Skeletal muscle tissue (tissue), 4 donors: ENCODE data around the gene IFT88. TPM values are rescaled to one million over a fixed set of nuclear protein-coding genes. Genes with fewer than 3 reads are reported as not detected.

ENCODE experiments used
- H3K27ac ChIP-seq: one replicate; pipeline ENCODE4 v1.7.0; 2013; ENCODE audit warnings: mild to moderate bottlenecking, low read depth, low read length, inconsistent platforms
- H3K27me3 ChIP-seq, 3 donors: one replicate each; pipeline ENCODE4 v1.7.0; 2013; ENCODE audit warnings: low read length in 3 of 3; ENCODE audit not compliant: control insufficient read depth in 3 of 3, insufficient read depth in 3 of 3
- H3K36me3 ChIP-seq, 3 donors: one replicate each; pipeline ENCODE4 v1.7.0; 2013; ENCODE audit warnings: low read length in 3 of 3; ENCODE audit not compliant: control insufficient read depth in 3 of 3, insufficient read depth in 3 of 3
- H3K4me1 ChIP-seq, 3 donors: one replicate each; pipeline ENCODE4 v1.7.0; 2013; ENCODE audit warnings: low read length in 3 of 3, mild to moderate bottlenecking in 3 of 3; ENCODE audit not compliant: control insufficient read depth in 3 of 3, insufficient read depth in 3 of 3
- H3K4me3 ChIP-seq, 3 donors: one replicate each; pipeline ENCODE4 v1.7.0; 2013; ENCODE audit warnings: low read length in 3 of 3
- H3K9ac ChIP-seq, 3 donors: one replicate each; pipeline ENCODE4 v1.7.0; 2013; ENCODE audit warnings: low read length in 3 of 3, mild to moderate bottlenecking in 3 of 3, moderate library complexity in 2 of 3, low read depth in 1 of 3
- H3K9me3 ChIP-seq, 3 donors: one replicate each; pipeline ENCODE4 v1.7.0; 2013; ENCODE audit warnings: low read length in 3 of 3; ENCODE audit not compliant: control insufficient read depth in 3 of 3
- total RNA-seq: library from RNA; depleted of rRNA; stranded (reverse); fragments of >200 nt; gene quantifications from one replicate; pipeline ENCODE4 v1.2.3, GENCODE V29; 2014
- donor health status: Osteomylitis.

Gene IFT88
- total RNA-seq, 1 donor from 2014 or later, result 14.6 TPM

DNA sequence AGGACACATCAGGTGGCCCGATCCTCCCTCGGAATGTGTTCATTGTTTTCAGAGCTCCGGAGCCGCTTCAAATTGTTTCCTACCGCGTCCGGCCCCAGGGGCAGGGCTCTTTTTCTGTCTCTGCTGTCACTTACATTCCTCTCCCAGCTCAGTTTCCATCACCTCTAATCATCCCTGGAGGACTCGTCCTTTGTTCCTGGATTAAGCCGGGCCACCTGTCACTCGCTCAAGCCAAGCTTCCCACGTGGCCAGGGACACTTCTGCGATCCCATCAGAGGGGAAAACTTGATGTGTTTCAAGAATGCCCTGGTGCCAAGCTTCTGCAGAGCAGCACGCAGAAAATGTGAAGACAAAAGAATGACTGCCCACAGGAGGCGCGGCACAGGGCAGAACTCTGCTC, 150.0 kb downstream of the IFT88 start:
- Histone ChIP-seq H3K4me3 (peak overlapping the region; percentile 67 to 73 (median 71)), H3K4me1 (peaks cover 49 to 58% (median 49%) of the 10 kb centered on the region in 3 donors), H3K27ac (peak overlapping the region; percentile 97), H3K9me3 (no peaks in the 10 kb centered on the region), H3K27me3 (peaks cover 0 to 3% (median 0%) of the 10 kb centered on the region in 3 donors), H3K9ac (peak overlapping the region; percentile 73 to 95 (median 81)), H3K36me3 (peaks cover 0 to 8% (median 7%) of the 10 kb centered on the region in 3 donors)

DNA sequence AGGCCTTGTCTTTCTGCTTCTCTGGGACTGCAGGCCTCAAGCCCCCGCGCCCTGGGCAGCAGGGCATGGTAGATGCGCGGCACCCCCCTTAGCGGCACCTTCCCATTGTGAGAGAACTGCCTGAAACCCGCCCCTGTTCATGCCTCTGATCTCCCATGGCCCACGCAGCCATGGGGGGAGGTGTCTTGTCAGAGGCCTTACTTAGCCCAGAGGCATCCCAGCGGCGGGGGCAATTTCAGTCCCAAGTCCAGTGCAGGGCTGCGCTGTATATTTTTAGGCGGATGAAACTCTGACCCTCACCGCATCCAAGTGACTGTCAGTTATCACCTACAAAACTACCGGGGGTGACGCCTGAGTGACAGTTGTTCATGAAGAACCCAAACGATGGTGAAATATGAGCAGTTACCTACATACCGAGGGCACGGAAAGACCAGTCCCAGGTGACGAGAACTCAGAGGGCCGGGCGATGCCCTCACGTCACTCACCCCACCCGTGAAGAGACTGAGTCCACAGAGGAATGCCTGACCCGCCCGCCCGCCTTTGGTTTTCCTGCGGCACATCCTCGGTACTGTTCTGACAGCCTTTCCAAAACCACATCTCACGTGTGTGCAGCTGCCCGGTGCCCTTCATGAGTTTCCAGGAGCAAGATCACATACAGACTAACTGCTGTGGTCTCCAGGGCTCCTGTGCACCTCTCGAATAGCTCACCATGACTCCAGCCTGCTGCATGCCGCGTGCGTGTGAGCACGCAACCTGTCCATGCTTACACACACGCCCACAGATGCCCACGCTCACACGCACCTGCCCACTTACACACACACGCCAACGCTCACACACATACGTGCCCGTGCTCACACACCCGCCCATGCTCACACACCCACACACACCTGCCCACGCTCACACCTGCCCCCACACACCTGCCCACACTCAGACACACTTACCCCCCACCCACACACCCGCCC, 150.9 kb downstream of the IFT88 start:
- peaks cover 47 to 58% (median 48%) of the 10 kb centered on the region in 3 donors for H3K4me1 ChIP-seq
- H3K27ac ChIP-seq, result peak overlapping the region; percentile 97

DNA sequence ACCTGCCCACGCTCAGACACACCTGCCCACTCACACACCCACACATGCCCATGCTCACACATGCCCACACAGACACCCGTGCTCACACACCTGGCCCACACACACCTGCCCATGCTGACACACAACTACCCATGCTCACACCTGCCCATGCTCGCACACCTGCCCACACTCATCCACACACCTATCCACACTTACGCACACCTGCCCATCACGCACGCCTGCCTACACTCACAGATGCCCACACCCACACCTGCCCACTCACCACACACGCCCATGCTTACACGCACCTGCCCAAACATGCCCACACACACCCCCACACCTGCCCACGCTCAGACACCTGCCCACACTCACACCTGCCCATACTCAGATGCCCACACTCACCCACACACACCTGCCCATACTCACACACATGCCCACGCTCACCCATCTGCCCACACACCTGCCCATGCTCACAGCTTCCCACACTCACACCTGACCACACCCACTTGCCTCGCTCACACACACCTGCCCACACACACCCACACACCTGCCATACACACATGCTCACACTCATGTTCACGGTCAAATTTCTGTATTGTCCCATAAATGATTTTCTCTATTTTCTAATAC, 152.1 kb downstream of the IFT88 start:
- peak overlapping the region; percentile 97 for H3K27ac ChIP-seq
- peak overlapping the region in 2 of 3 donors; percentile 34 to 70 for H3K4me3 ChIP-seq
- H3K36me3 ChIP-seq, result peaks cover 0 to 8% (median 7%) of the 10 kb centered on the region in 3 donors
- peaks cover 36 to 54% (median 39%) of the 10 kb centered on the region in 3 donors for H3K4me1 ChIP-seq
- peak overlapping the region in 2 of 3 donors; percentile 6 to 95 for H3K9ac ChIP-seq
- H3K27me3 ChIP-seq, result peaks cover 0 to 3% (median 0%) of the 10 kb centered on the region in 3 donors
- H3K9me3 ChIP-seq, result no peaks in the 10 kb centered on the region

More for the DNA sequence above, 150.9 kb downstream of the IFT88 start:
- H3K27me3 ChIP-seq, result peaks cover 0 to 3% (median 0%) of the 10 kb centered on the region in 3 donors
- peak overlapping the region; percentile 70 to 95 (median 80) for H3K9ac ChIP-seq
- peak overlapping the region; percentile 30 to 73 (median 57) for H3K4me3 ChIP-seq
- peaks cover 0 to 8% (median 7%) of the 10 kb centered on the region in 3 donors for H3K36me3 ChIP-seq
- no peaks in the 10 kb centered on the region for H3K9me3 ChIP-seq

GRCh38 chr13:20719783-20720182, 152.8 kb downstream of the IFT88 start:
- Histone ChIP-seq H3K27me3 (peaks cover 0 to 3% (median 0%) of the 10 kb centered on the region in 3 donors), H3K9ac (peak overlapping the region in 1 of 3 donors; percentile 95), H3K9me3 (no peaks in the 10 kb centered on the region), H3K27ac (peak overlapping the region; percentile 97), H3K4me3 (peak overlapping the region in 2 of 3 donors; percentile 6 to 70), H3K36me3 (peaks cover 0 to 8% (median 7%) of the 10 kb centered on the region in 3 donors), H3K4me1 (peaks cover 29 to 46% (median 32%) of the 10 kb centered on the region in 3 donors)

- H3K9me3 ChIP-seq, result no peaks in the 10 kb centered on the region
- peak overlapping the region in 2 of 3 donors; percentile 58 to 68 for H3K4me3 ChIP-seq
- H3K27ac ChIP-seq, result peak overlapping the region; percentile 97
- peaks cover 0 to 8% (median 7%) of the 10 kb centered on the region in 3 donors for H3K36me3 ChIP-seq
- peaks cover 0 to 3% (median 0%) of the 10 kb centered on the region in 3 donors for H3K27me3 ChIP-seq
- peaks cover 23 to 41% (median 30%) of the 10 kb centered on the region in 3 donors for H3K4me1 ChIP-seq
- peak overlapping the region; percentile 51 to 95 (median 51) for H3K9ac ChIP-seq
These were observed 153.5 kb downstream of the IFT88 start for GRCh38 chr13:20720499-20720898.

GRCh38 chr13:20721058-20721453, 154.1 kb downstream of the IFT88 start:
- peaks cover 0 to 3% (median 0%) of the 10 kb centered on the region in 3 donors for H3K27me3 ChIP-seq
- peaks cover 23 to 41% (median 30%) of the 10 kb centered on the region in 3 donors for H3K4me1 ChIP-seq
- H3K27ac ChIP-seq, result peak overlapping the region; percentile 97
- no peaks in the 10 kb centered on the region for H3K9me3 ChIP-seq
- peak overlapping the region in 2 of 3 donors; percentile 68 to 78 for H3K4me3 ChIP-seq
- H3K36me3 ChIP-seq, result peaks cover 0 to 8% (median 7%) of the 10 kb centered on the region in 3 donors
- H3K9ac ChIP-seq, result peak overlapping the region; percentile 56 to 92 (median 68)

GRCh38 chr13:20721454-20722357, 154.7 kb downstream of the IFT88 start:
- H3K27ac ChIP-seq, result peak overlapping the region; percentile 97
- H3K4me1 ChIP-seq, result peaks cover 22 to 37% (median 30%) of the 10 kb centered on the region in 3 donors
- no peaks in the 10 kb centered on the region for H3K9me3 ChIP-seq
- H3K27me3 ChIP-seq, result peaks cover 0 to 3% (median 0%) of the 10 kb centered on the region in 3 donors
- H3K9ac ChIP-seq, result peak overlapping the region; percentile 56 to 92 (median 68)
- H3K4me3 ChIP-seq, result peak overlapping the region; percentile 46 to 78 (median 68)
- H3K36me3 ChIP-seq, result peaks cover 0 to 8% (median 7%) of the 10 kb centered on the region in 3 donors

- H3K9ac ChIP-seq, result no peak overlapping the region
- no peak overlapping the region for H3K4me3 ChIP-seq
- H3K27ac ChIP-seq, result no peak overlapping the region
- H3K36me3 ChIP-seq, result peaks cover 0 to 9% (median 4%) of the 10 kb centered on the region in 3 donors
- H3K27me3 ChIP-seq, result no peaks in the 10 kb centered on the region
- no peaks in the 10 kb centered on the region for H3K9me3 ChIP-seq
- H3K4me1 ChIP-seq, result peaks cover 6 to 13% (median 10%) of the 10 kb centered on the region in 3 donors
These were observed 160.9 kb downstream of the IFT88 start for GRCh38 chr13:20727856-20728255.
